LNCaP clone FGC (cell line): ENCODE measurements around the gene NOX5.

Experiments
- DNase-seq: peaks from one replicate; pipeline ENCODE4 v3.0.0-alpha.2; 2011; ENCODE audit warnings: low read depth
- H3K4me3 ChIP-seq: 2 replicates; pipeline ENCODE4 v1.5.1; 2011; ENCODE audit warnings: mild to moderate bottlenecking, low read depth, low read length, control low read depth
- CTCF ChIP-seq: IDR thresholded peaks from 2 replicates; pipeline ENCODE4 v1.5.1; 2012; ENCODE audit warnings: mild to moderate bottlenecking; ENCODE audit not compliant: control insufficient read depth, insufficient read depth; ENCODE audit errors: extremely low read depth

Gene NOX5

DNA sequence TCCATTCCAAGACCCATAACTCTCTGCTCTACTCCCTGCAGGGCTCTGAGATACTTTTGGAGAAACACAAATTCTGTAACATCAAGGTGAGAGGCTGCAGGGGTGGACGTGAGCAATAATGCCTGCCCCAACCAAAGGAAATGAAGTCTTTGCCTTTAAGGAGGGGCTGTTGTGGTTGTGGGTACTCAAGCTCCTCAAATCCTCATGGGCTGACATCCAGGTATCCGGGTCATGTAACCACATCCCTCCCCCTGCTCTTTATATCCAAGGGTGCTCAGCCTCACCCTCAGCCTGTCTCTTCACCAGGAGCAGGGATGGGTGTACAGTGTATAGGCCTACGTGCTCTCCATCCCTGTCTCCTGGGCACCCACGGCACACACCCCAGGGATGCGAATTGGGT lies 32.3 kb downstream of the NOX5 start:
- no peak for TF ChIP-seq CTCF
- H3K4me3 ChIP-seq, result no peak overlapping the region
- no peak for DNase-seq

DNA sequence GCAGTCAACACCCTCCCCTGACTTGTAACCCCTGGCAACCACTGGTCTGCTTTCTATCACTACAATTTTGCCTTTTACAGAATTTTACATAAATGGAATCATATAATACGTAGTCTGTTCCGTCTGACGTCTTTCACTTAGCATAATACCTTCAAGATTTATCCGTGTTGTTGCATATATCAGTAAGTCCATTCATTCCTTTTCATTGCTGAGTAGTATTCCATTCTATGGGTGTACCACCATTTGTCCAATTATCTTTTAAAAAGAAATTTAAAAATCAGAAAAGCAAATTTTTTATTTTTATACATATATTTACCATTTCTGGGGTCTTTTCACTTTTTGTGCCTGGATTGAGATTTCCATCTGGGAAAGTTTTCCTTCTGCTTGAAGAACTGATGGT lies 35.5 kb downstream of the NOX5 start:
- no peak overlapping the region for H3K4me3 ChIP-seq
- TF ChIP-seq CTCF, result no peak
- no peak for DNase-seq

GRCh38 chr15:69055251-69055650 lies 40.8 kb downstream of the NOX5 start:
- no peak for DNase-seq
- no peak overlapping the region for H3K4me3 ChIP-seq
- no peak for TF ChIP-seq CTCF

DNA sequence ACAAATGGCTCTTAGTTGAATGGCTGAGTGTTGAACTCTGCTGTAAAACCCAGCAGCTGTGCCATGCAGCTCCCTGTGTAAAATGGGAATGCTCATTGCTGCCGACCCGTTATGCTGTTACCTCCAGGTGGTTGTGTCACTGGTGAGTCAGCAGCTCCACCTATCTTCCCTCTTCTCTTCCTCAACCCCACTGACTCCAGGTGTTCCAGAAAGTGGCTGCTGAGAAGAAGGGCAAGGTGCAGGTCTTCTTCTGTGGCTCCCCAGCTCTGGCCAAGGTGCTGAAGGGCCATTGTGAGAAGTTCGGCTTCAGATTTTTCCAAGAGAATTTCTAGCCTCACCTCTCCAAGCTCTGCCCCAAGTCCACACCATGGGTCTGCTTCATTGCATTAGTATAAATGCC lies 41.9 kb downstream of the NOX5 start:
- no peak overlapping the region for H3K4me3 ChIP-seq
- no peak for TF ChIP-seq CTCF
- DNase-seq, result no peak

DNA sequence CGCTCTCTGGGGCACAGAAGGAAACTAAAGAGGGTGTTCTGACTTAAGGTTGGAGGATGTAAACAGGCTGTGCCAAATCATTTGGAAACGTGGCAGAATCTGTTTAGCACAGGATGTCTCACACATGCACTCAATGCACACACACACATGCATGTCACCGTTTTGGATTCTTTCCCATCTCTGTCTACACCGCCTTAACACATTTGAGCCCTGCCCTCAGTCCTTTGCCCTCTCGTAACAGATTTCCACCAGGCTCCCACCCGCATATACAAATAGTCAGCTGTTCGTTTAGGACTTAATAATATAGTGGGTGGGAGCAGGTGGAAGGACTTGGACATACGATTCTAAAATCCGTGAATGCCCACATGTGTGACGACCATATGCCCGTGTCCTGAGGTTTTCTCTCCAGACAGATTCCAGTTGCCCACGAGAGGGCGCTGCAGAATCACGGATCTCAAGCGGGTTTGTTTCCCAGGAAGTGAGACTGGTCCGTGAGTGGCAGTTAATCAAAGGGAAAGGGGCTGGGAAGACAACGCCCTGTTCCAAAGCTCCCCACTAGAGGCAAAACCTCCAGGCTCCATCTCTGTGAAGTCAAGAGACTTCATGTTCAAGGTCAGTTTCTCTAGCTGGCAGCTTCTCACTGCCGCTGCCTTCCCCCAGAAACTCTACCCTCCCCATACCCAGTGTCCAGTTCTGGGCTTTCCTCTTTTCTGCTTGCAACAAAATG lies 44.5 kb downstream of the NOX5 start:
- peak; percentile 57 for DNase-seq
- H3K4me3 ChIP-seq, result no peak overlapping the region
- TF ChIP-seq CTCF, result peak; percentile 89

DNA sequence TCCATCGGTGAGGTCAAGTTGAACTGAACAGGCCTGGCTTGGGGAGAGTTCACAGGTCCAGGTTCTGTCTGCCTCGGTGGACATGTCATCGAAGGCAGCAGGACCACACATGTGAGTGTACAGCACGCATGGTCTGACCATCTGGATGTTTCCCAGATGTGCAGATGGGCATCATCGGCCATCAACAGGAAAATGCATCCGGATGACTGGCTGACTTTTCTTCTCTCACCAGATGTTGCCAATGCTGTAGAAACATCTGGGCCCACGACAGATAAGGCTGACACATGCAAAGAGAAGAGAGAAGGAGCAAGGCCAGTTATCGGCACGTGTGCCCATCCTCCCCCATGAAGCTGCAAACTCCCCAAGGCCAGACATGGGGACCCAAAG lies 45.1 kb downstream of the NOX5 start:
- H3K4me3 ChIP-seq, result no peak overlapping the region

More for the DNA sequence above, 45.1 kb downstream of the NOX5 start:
- no peak for TF ChIP-seq CTCF
- DNase-seq, result no peak
